Stimulated activated CD4-positive, alpha-beta T cell treated with anti-CD3 and anti-CD28 coated beads, Interleukin-15, amount 100 ng/mL, for 1 hour (primary cell): ENCODE measurements around the gene NSUN2.

Source experiments
- DNase-seq, 2 donors: peaks; one replicate each; pipeline ENCODE4 v3.0.0-alpha.2; 2020; ENCODE audit warnings: low read depth in 1 of 2, low spot score in 1 of 2

Gene NSUN2

DNA sequence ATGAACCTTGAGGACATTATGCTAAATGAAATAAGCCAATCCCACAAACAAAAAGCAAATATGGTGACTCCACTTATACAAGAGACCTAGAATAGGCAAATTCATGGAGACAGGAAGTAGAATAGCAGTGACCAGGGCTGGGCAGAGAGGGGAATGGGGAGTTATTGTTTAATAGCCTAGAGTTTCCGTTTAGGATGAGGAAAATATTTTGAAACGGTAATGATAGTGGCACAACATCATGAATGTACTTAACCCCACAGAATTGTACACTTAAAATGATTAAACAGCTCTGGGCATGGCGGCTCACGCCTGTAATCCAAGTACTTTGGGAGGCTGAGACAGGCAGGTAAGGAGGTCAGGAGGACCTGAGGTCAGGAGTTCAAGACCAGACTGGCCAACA lies 65.8 kb downstream of the NSUN2 start:
- DNase-seq, result no peak

DNA sequence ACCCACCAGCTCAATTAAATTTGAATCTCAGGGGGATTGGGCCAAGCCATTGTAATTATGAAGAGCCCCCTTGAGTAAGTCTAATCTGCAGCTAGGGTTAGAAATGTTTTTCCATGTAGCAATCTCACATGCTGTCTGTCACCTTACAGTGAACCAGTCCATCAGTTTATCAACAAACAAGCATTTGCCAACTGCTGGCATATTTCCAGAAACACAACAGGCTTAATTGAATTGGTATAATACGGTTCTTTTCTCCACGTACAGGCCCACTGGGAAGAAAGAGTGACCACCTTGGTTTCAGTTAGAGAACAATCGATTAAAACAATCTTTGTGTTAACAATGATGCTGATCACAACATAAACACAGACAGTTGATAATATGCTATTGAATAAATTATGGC lies 67.4 kb downstream of the NSUN2 start:
- DNase-seq, result no peak

DNA sequence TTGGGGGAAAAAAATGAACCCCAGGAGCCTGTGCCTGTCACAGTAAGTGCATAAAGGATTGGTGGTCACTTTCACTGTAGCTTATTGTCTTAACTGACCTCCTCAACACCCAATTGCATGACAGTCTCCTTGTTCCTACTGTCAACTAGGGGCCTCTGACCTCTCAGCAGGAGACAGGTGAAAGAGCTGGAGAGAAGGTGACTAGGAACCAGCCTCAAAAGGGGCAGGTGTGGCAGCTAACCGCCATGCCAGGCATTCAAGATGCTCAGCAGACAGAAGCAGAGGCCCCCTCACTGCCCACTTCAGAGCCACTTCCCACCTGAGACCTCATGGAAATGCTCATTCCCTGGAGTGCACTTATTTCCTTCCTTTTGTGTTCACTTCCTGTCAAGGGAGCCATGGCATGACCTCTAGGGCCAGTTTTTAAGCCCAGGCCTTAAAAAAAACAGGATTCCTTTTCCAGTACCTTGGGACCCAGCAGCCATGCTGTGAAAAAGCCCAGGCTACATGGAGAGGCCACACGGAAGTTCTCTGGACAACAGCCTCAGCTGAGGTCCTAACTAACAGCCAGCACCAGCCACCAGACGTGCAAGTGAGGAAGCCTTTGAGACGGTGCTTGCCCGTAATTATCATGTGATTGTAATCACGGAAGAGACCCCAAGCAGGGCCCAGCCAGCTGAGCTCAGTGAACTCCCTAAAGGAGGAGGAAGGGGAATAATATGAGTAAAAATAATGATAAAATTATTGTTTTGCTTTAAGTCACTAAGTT lies 74.9 kb downstream of the NSUN2 start:
- DNase-seq, result no peak

DNA sequence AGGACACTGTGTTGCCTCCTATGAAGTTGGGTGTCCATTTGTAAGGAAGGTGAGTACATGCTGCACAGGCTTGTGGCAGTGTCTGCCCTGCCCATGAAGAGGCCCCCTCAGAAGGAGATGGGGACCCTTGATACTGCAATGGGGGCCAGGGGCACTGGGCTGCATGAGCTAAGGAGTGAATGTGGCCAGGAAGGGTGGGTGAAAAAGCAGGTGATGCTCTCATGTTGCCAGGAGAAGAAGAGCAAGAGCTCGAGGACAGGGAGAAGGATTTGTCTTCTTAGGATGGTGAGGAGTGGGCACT lies 76.1 kb downstream of the NSUN2 start:
- DNase-seq, result no peak

DNA sequence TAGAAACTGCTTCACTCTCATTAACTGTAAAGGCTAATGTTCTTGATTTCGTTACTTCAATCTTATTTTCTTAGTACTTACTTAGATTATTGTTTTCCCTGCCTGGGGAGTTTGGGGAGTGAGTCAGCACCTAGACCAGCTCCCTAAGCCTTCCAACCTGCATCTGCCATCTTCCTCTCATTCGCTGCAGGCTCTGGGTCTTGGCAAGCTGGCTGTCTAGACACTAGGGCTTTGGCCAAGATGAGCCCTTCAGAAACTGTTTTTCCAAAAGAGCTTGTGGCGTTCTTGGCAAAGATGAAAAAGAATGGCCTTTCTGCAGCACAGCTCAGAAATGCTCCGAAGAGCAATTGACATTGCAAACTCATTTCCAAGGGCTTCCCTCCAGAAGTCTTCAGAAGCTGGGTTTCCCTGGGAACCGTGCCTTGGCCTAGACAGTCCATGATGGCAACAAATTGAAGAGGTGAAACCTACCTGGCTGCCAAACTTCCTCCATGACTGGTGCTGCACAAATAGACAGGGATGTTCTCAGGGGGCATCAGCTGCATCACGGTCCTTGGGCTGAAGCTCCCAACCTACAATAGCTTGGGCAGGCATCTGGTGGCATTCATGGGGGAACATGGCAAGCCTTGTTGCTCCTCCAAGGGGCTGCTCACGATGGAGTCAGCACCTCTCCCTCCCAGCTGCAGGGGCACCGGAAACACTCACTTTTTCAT lies 76.6 kb downstream of the NSUN2 start:
- no peak for DNase-seq

DNA sequence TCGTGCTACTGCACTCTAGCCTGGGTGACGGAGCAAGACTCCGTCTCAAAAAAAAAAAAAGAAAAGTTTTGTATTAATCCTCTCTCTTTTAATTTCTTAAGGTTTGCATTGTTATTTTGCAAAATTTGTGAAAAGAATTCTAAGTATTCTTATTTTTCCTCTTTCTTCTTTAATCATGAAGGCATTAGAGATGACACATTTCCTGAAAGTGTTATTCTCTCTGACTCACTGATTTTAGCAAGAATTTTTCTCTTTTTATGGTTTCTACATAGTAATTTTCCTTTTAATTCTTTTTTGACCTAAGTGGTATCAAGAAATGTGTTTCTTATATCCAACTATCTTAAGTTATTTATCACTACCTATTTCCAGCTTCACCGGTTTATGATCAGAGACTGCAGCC lies 78.0 kb downstream of the NSUN2 start:
- no peak for DNase-seq

DNA sequence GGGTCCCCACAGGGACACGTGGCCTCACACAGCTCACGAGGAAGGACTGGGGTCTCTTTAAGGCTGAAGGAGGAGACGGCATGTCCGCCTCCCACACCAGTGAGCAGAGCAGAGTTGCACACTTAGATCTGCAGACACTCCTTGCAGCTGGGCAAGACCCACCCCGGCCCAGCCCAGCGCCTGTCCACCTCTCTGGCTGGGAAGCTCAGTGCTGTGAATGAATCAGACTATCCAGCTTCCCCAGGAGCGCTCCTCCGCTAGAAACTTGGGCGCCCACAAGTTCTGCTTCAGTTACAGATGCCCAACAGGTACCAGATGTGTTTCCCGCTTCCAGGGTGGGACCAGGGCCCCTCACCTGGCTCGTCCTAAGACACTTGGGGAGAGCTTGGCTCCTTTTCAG lies 78.9 kb downstream of the NSUN2 start:
- no peak for DNase-seq

DNA sequence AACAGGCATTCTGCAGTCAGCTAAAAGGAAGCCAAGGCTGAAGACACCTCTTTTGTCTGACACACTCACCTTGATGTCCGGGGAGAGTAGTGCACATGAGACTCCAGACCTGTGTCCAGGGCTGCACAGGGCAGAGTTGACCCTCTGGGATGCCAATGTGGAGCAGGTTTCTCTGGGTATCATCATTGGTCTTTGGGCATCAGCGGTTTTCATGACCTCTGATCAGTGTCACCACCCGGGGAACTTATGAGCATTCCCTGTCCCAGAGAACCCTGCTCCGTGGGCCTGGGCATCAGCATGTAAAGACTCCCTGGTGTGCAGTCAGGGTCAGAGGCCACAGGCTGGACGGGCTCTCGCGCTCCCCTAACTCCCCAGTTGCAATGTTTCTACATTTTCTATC lies 80.2 kb downstream of the NSUN2 start:
- DNase-seq, result no peak

DNA sequence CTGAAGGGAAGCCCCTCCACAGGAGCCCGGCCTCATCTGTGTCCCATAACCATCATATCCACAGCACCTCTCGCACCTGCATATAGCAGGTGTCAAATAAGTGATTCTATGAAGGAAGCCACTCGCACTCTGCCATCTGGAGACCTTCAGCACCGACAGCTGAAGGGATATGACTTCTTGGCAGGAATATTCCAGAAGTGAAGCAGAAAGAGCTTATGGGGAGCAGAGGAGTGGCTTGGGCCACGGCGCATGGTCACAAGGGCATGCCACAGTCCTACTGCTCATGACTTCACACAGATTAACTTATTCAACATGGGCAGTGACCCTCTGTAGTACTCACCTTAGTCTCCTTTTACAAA lies 80.9 kb downstream of the NSUN2 start:
- no peak for DNase-seq

DNA sequence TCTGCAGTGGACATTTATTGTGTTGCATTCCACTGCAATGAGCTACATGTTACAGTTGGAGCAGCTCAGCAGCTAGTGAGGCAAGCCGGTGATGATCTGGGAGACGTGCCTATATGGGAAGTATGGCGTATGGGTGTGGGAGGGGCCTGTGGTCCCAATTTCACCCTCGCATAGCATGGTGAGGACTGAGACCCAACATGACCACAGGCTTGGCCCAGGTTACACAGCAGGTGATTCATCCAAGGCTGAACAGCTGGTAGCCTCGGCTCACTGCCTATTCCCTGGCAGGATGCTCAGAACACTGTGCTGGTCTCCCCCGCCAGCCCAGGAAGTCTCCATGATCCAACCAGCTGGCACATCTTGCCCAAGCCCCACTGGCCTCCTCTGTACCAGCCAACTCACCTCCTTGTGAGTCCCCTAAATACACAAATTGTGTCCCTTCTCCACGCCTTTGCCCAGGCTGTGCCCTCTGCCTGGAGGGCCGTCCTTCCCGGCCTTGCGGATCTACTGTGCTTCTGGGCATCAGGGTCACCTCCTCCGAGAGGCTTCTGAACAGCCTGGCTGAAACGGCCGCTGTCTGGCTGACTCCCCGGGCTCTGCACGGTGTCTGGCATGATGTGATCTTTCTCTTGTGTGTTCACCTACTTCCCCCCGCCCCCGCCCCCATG lies 81.4 kb downstream of the NSUN2 start:
- no peak for DNase-seq

DNA sequence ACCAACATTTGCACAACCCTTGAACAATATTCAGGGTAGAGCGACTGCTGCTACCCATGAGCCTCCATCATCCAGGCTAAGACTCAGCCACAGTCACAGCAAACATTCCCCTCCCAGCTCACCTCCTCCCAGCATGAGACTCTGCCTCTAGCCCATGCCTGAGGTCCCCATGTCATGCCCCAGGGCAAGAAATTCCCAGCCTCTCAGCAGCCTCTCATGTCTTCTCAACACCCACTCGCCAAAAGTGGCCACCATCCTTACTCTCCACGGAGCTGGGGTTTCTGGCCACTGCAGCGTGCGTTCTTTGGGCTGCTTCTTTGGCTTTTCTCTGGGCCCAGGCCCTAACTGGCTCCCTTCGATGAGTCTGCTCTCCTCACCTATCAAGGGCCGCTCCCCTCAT lies 82.2 kb downstream of the NSUN2 start:
- no peak for DNase-seq
